Glomerular visceral epithelial cell (primary cell): ENCODE results near the gene PRR33.

ENCODE experiments used
- DNase-seq: peaks from one replicate; pipeline ENCODE4 v3.0.0-alpha.2; 2016; ENCODE audit errors: extremely low spot score

PRR33 gene

GRCh38 chr11:1847006-1847735 is 44.5 kb downstream of the PRR33 start:
- no peak for DNase-seq

- DNase-seq: no peak
These were observed 45.2 kb downstream of the PRR33 start for GRCh38 chr11:1846453-1846932.

- DNase-seq: no peak
These were observed 45.9 kb downstream of the PRR33 start for GRCh38 chr11:1845561-1846452.

GRCh38 chr11:1845095-1845429 is 46.6 kb downstream of the PRR33 start:
- no peak for DNase-seq

GRCh38 chr11:1844221-1845094 is 47.2 kb downstream of the PRR33 start:
- DNase-seq: no peak

- DNase-seq: no peak
These were observed 47.9 kb downstream of the PRR33 start for GRCh38 chr11:1843796-1844195.

GRCh38 chr11:1843098-1843473 is 48.6 kb downstream of the PRR33 start:
- no peak for DNase-seq

GRCh38 chr11:1842149-1843097 is 49.3 kb downstream of the PRR33 start:
- DNase-seq: no peak

- no peak for DNase-seq
These were observed 50.1 kb downstream of the PRR33 start for GRCh38 chr11:1841511-1842148.

- no peak for DNase-seq
These were observed 50.8 kb downstream of the PRR33 start for GRCh38 chr11:1840780-1841480.

GRCh38 chr11:1839924-1840779 is 51.5 kb downstream of the PRR33 start:
- no peak for DNase-seq

- DNase-seq: no peak
These were observed 52.3 kb downstream of the PRR33 start for GRCh38 chr11:1839204-1839923.

- no peak for DNase-seq
These were observed 53.1 kb downstream of the PRR33 start, which contains the start of gene TNNI2 for GRCh38 chr11:1838426-1839144. Gene TNNI2, plus strand, starts transcription at chr11:1838981. Its CDS starts 716 bp downstream, at chr11:1839697.
